Spleen (tissue), 11 donors: ENCODE results near the gene DCUN1D3. TPM values are rescaled to one million over a fixed set of nuclear protein-coding genes. Genes with fewer than 3 reads are reported as not detected.
"Not testable (repeated sequence)": the region's sequence is repeated elsewhere in the genome, so short reads cannot be mapped to it uniquely, and the experiment has no call there.

Source experiments
- DNase-seq: peaks from one replicate; pipeline ENCODE4 v3.0.0-alpha.2; 2020
- H3K27ac ChIP-seq, 8 donors: fragments of 200-600 bp; sonication (generic) in 7 of 8; 1 replicate in 4 of 8; 2 replicates in 4 of 8; pipeline versions ENCODE4 v1.5.0 to v1.8.0; 2016 to 2021; ENCODE audit warnings: inconsistent platforms in 4 of 8, mild to moderate bottlenecking in 4 of 8, moderate library complexity in 1 of 8
- H3K27me3 ChIP-seq, 7 donors: fragments of 200-600 bp; sonication (generic) in 6 of 7; replicated peaks in 1 of 7; 1 replicate in 4 of 7; 2 replicates in 3 of 7; pipeline versions ENCODE4 v1.5.0 to v1.8.0; 2016 to 2021; ENCODE audit warnings: inconsistent platforms in 3 of 7, mild to moderate bottlenecking in 1 of 7
- H3K36me3 ChIP-seq, 6 donors: fragments of 200-600 bp; sonication (generic) in 5 of 6; 1 replicate in 4 of 6; 2 replicates in 2 of 6; pipeline versions ENCODE4 v1.5.0 to v1.8.0; 2016 to 2021; ENCODE audit warnings: inconsistent platforms in 2 of 6
- H3K4me1 ChIP-seq, 6 donors: fragments of 200-600 bp; sonication (generic) in 5 of 6; 1 replicate in 3 of 6; 2 replicates in 3 of 6; pipeline versions ENCODE4 v1.5.0 to v1.8.0; 2016 to 2021; ENCODE audit warnings: inconsistent platforms in 3 of 6
- H3K4me3 ChIP-seq, 8 donors: fragments of 200-600 bp; sonication (generic) in 7 of 8; 1 replicate in 4 of 8; 2 replicates in 4 of 8; pipeline versions ENCODE4 v1.5.0 to v1.8.0; 2016 to 2021; ENCODE audit warnings: inconsistent platforms in 4 of 8, mild to moderate bottlenecking in 4 of 8, moderate library complexity in 2 of 8
- H3K9me3 ChIP-seq, 8 donors: fragments of 200-600 bp; sonication (generic) in 7 of 8; 1 replicate in 4 of 8; 2 replicates in 4 of 8; pipeline versions ENCODE4 v1.5.0 to v1.8.0; 2016 to 2021; ENCODE audit warnings: inconsistent platforms in 4 of 8
- POLR2A ChIP-seq, 3 donors: fragments of 450-650 bp; IDR thresholded peaks; one replicate each; pipeline ENCODE4 v1.5.1; 2017; ENCODE audit warnings: antibody characterized with exemption in 3 of 3, mild to moderate bottlenecking in 1 of 3
- POLR2AphosphoS5 ChIP-seq, 3 donors: sonication (generic); formaldehyde crosslinking; IDR thresholded peaks; one replicate each; pipeline ENCODE4 v1.5.1; 2017; ENCODE audit warnings: antibody characterized with exemption in 3 of 3
- WGBS, 5 donors: extraction: QIAGEN DNeasy Blood & Tissue Kit in 3 of 5; methylation state at CpG; one replicate each; pipeline versions ENCODE4 v1.1.5 to v1.1.7; 2013 to 2018; 5-methylcytosine and 5-hydroxymethylcytosine counted together
- intact Hi-C: fragments of 100-400 bp; cut with DNase I; formaldehyde crosslinking; loops from one replicate; pipeline ENCODE4 v1.15.0; 2023; ENCODE audit warnings: low total_unique reads
- polyA plus RNA-seq, 3 donors: library from polyadenylated mRNA; stranded (reverse); fragments of 200-250 nt; gene quantifications; one replicate each; pipeline ENCODE4 v1.2.1, GENCODE V29; 2013
- total RNA-seq, 7 donors: library from RNA; depleted of rRNA in 3 of 7; stranded (reverse); fragments of >200 nt in 3 of 7; fragmentation: NEBNext Ultra II Directional in 4 of 7; extraction: Animal tissue kit (Norgen Biotek cat#: 25700) in 4 of 7; gene quantifications; one replicate each; pipeline versions ENCODE4 v1.1.0 to v1.2.1, GENCODE V29; 2016 to 2021
- TF ChIP-seq, protein P1 (sequence below), 11 experiments: fragments of 200-600 bp in 7 of 11; fragments of 450-650 bp in 4 of 11; sonication (generic) in 4 of 11; IDR thresholded peaks in 8 of 11; conservative IDR thresholded peaks in 3 of 11; 1 replicate in 7 of 11; 2 replicates in 4 of 11; pipeline versions ENCODE4 v1.4.0 to v1.8.0; 2016 to 2021; ENCODE audit warnings: antibody characterized with exemption in 11 of 11, inconsistent platforms in 4 of 11, mild to moderate bottlenecking in 1 of 11
- donor health status: healthy with polysubstance abuse.
- donor health status: DM: no; HTN: no; CAD: no; lungs with moderate emphysema.
- donor health status: DM: no; HTN: no; CAD: no.
- donor health status: Bipolar disorder and iron deficiency.
- donor health status: healthy.
- donor health status: DM: no; HTN: no; CAD: no.
- donor health status: DM: yes; HTN: yes; CAD: no.

Gene DCUN1D3
- total and polyA plus RNA-seq, 10 donors: 1.0 to 13.7 (median 7.8) TPM

DNA sequence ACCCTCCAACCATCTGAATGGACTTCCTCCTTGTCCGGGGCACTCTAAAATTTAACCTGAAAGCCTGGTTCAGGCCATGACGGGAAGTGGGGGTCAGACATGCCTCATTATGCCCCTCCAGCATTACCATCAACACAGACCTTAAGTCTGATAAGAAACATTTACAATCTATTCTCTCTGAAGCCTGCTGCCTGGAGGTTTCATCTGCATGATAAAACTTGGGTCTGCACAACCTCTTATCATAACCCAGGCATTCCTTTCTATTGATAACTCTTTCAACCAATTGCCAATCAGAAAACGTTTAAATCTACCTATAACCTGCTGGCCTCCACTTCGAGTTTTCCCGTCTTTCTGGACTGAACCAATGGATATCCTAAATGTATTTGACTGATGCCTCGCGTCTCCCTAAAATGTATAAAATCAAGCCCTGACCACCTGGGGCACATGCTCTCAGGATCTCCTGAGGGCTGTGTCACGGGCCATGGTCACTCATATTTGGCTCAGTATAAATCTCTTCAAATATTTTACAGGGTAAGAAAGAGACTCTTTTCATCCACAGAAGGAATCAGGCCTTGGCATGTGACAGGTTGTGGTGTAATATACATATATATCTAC is 46.0 kb upstream of the DCUN1D3 start:
- no peak for DNase-seq
- H3K4me3 ChIP-seq: no peak overlapping the region
- WGBS, 5 donors: 87 to 91% (median 90%) methylated on average over 8 of the region's 8 CpGs
- peaks cover 0 to 14% (median 0%) of the 10 kb centered on the region in 6 donors for H3K4me1 ChIP-seq
- no peaks in the 10 kb centered on the region for H3K27me3 ChIP-seq
- H3K9me3 ChIP-seq: no peaks in the 10 kb centered on the region
- H3K36me3 ChIP-seq: no peaks in the 10 kb centered on the region
- intact Hi-C loops: no loop called here
- no peak overlapping the region for H3K27ac ChIP-seq
- TF ChIP-seq POLR2AphosphoS5 (IDR thresholded peaks at IDR 0.05) (no peak), POLR2A (IDR thresholded peaks at IDR 0.05) (no peak)
- TF ChIP-seq, protein P1, sequence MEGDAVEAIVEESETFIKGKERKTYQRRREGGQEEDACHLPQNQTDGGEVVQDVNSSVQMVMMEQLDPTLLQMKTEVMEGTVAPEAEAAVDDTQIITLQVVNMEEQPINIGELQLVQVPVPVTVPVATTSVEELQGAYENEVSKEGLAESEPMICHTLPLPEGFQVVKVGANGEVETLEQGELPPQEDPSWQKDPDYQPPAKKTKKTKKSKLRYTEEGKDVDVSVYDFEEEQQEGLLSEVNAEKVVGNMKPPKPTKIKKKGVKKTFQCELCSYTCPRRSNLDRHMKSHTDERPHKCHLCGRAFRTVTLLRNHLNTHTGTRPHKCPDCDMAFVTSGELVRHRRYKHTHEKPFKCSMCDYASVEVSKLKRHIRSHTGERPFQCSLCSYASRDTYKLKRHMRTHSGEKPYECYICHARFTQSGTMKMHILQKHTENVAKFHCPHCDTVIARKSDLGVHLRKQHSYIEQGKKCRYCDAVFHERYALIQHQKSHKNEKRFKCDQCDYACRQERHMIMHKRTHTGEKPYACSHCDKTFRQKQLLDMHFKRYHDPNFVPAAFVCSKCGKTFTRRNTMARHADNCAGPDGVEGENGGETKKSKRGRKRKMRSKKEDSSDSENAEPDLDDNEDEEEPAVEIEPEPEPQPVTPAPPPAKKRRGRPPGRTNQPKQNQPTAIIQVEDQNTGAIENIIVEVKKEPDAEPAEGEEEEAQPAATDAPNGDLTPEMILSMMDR (IDR thresholded peaks at IDR 0.05 in 8 of 11, conservative IDR thresholded peaks at IDR 0.05 in 3 of 11): no peak

DNA sequence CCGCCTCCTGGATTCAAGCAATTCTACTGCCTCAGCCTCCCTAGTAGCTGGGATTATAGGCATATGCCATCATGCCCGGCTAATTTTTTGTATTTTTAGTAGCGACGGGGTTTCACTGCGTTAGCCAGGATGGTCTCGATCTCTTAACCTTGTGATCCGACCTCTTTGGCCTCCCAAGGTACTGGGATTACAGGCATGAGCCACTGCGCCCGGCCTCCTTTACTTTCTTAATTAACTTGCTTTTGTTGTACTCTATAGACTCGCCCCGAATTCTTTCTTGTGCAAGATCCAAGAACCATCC is 45.4 kb upstream of the DCUN1D3 start:
- H3K27ac ChIP-seq, H3K9me3 ChIP-seq, H3K4me3 ChIP-seq, H3K27me3 ChIP-seq, H3K36me3 ChIP-seq, DNase-seq, intact Hi-C loops: not testable (repeated sequence)
- WGBS, 5 donors: 92 to 97% (median 95%) methylated on average over 11 of the region's 11 CpGs
- H3K4me1 ChIP-seq: peaks cover 0 to 16% (median 0%) of the 10 kb centered on the region in 6 donors

DNA sequence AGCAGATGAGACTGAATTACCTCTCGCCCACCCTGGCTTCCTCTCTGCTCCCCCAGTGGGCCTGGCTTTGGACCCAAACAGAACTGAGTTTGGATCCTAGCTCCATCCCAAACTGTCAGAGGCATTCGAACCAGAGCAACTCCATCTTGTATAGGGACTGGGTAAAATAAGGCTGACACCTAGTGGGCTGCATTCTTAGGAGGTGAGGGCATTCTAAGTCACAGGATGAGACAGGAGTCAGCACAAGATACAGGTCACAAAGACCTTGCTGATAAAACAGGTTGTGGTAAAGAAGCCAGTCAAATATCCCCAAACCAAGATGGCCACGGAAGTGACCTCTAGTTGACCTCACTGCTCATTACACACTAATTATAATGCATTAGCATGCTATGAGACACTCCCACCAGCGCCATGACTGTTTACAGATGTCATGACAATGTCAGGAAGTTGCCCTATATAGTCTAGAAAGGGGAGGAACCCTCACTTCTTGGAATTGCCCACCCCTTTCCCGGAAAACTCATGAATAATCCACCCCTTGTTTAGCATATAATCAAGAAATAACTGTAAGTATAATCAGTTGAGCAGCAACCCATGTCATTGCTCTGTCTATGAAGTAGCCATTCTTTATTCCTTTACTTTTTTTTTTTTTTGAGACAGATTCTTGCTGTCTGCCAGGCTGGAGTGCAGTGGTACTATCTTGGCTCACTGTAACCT is 44.9 kb upstream of the DCUN1D3 start:
- Histone ChIP-seq H3K27me3 (no peaks in the 10 kb centered on the region), H3K27ac (no peak overlapping the region), H3K36me3 (no peaks in the 10 kb centered on the region), H3K4me1 (peaks cover 0 to 16% (median 0%) of the 10 kb centered on the region in 6 donors), H3K9me3 (no peaks in the 10 kb centered on the region), H3K4me3 (no peak overlapping the region)
- 81 to 86% (median 84%) methylated on average over 5 of the region's 5 CpGs for WGBS, 5 donors
- no peak for DNase-seq
- TF ChIP-seq, protein P1 (IDR thresholded peaks at IDR 0.05 in 8 of 11, conservative IDR thresholded peaks at IDR 0.05 in 3 of 11): peak in 1 of 11 experiments; percentile 20
- no peak for TF ChIP-seq POLR2AphosphoS5 (IDR thresholded peaks at IDR 0.05)
- intact Hi-C loops: no loop called here

DNA sequence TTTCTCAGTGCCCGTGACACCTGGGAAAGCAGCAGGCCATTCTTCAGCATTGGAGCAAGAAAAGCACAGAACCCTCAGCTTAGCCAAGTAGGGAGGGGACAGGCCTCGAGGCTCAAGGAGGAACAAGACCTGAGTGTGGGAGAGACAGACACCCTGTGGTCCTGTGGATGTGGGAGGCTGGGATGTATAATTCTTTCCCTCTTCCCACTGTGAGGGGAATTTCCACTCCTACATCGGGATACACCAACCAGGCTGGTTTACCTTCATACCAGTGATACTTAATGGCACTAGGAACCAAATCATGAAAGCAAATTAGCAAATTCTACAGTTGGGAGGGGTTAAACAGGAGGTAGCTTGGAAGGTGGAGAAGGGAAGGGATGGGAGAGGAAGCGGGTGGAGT is 42.1 kb upstream of the DCUN1D3 start:
- DNase-seq: no peak
- H3K27ac ChIP-seq: no peak overlapping the region
- H3K4me3 ChIP-seq: no peak overlapping the region
- H3K9me3 ChIP-seq: no peaks in the 10 kb centered on the region
- no peak for TF ChIP-seq POLR2AphosphoS5 (IDR thresholded peaks at IDR 0.05)
- H3K27me3 ChIP-seq: no peaks in the 10 kb centered on the region
- peaks cover 0 to 16% (median 0%) of the 10 kb centered on the region in 6 donors for H3K4me1 ChIP-seq
- H3K36me3 ChIP-seq: no peaks in the 10 kb centered on the region
- WGBS, 5 donors: 77 to 85% (median 83%) methylated on average over 4 of the region's 4 CpGs
- intact Hi-C loops: no loop called here

DNA sequence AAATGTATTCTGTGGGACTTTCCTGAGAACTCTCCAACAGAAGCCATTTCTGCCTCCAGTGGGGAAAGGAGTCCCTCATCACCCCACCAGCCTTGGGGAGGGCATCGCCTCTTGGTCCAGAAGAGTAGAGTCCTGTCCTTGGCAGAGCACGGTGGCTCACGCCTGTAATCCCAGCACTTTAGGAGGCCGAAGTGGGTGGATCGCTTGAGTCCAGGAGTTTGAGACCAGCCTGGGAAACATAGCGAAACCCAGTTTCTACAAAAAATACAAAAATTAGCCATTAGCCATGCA is 41.4 kb upstream of the DCUN1D3 start:
- Histone ChIP-seq H3K9me3 (no peaks in the 10 kb centered on the region), H3K4me3 (no peak overlapping the region), H3K27ac (no peak overlapping the region), H3K4me1 (peaks cover 0 to 16% (median 0%) of the 10 kb centered on the region in 6 donors), H3K27me3 (no peaks in the 10 kb centered on the region), H3K36me3 (no peaks in the 10 kb centered on the region)
- no peak for TF ChIP-seq POLR2A (IDR thresholded peaks at IDR 0.05)
- no peak for TF ChIP-seq POLR2AphosphoS5 (IDR thresholded peaks at IDR 0.05)
- TF ChIP-seq, protein P1 (IDR thresholded peaks at IDR 0.05 in 8 of 11, conservative IDR thresholded peaks at IDR 0.05 in 3 of 11): no peak
- 95 to 99% (median 98%) methylated on average over 4 to 6 of the region's 6 CpGs for WGBS, 5 donors
- intact Hi-C loops: no loop called here
- no peak for DNase-seq
